ENCODE data around the gene BEX3. TPM values are rescaled to one million over a fixed set of nuclear protein-coding genes. Genes with fewer than 3 reads are reported as not detected.
"Not testable (repeated sequence)": the region's sequence is repeated elsewhere in the genome, so short reads cannot be mapped to it uniquely, and the experiment has no call there.

The BEX3 gene
- total RNA-seq, 4 donors from 2014 or later = 117 to 215 (median 167) TPM

DNA sequence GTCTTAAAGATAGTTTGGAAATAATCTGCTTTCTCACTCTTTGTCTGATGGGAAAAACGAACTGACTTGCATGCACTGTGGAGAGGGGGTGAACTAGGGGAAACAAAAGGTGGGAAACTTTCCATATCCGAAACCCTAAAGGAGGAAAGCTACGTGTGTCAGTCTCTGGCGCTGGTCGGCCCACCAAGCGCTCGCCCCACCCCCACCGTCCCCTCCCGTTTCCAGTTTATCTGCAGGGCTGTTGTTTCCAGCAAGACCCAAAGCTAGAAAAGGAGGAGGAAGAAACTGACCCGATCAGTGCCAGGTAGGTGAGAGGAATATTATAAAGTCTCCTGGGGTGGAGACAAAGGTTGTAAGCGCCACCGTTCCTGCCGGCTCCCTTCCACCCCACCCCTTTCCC lies 19.5 kb upstream of the BEX3 start:
- WGBS, 2 donors (ENCODE audit: low coverage in 1 of 2) = 6 to 44% methylated on average over 3 to 5 of the region's 13 CpGs
- H3K4me1 ChIP-seq = peaks cover 0 to 6% (median 0%) of the 10 kb centered on the region in 3 donors
- no peak for TF ChIP-seq POLR2A (IDR thresholded peaks at IDR 0.05)
- TF ChIP-seq POLR2AphosphoS5 (IDR thresholded peaks at IDR 0.05) = no peak
- TF ChIP-seq, protein P1, sequence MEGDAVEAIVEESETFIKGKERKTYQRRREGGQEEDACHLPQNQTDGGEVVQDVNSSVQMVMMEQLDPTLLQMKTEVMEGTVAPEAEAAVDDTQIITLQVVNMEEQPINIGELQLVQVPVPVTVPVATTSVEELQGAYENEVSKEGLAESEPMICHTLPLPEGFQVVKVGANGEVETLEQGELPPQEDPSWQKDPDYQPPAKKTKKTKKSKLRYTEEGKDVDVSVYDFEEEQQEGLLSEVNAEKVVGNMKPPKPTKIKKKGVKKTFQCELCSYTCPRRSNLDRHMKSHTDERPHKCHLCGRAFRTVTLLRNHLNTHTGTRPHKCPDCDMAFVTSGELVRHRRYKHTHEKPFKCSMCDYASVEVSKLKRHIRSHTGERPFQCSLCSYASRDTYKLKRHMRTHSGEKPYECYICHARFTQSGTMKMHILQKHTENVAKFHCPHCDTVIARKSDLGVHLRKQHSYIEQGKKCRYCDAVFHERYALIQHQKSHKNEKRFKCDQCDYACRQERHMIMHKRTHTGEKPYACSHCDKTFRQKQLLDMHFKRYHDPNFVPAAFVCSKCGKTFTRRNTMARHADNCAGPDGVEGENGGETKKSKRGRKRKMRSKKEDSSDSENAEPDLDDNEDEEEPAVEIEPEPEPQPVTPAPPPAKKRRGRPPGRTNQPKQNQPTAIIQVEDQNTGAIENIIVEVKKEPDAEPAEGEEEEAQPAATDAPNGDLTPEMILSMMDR (IDR thresholded peaks at IDR 0.05) = no peak
- TF ChIP-seq EP300 (IDR thresholded peaks at IDR 0.05) = no peak
- peak overlapping the region; percentile 67 to 100 for H3K4me3 ChIP-seq
- H3K27ac ChIP-seq = peak overlapping the region; percentile 89 to 96 (median 91)
- peak; percentile 54 for ATAC-seq
- H3K36me3 ChIP-seq = no peaks in the 10 kb centered on the region
- H3K9me3 ChIP-seq = no peaks in the 10 kb centered on the region
- no peaks in the 10 kb centered on the region for H3K27me3 ChIP-seq

DNA sequence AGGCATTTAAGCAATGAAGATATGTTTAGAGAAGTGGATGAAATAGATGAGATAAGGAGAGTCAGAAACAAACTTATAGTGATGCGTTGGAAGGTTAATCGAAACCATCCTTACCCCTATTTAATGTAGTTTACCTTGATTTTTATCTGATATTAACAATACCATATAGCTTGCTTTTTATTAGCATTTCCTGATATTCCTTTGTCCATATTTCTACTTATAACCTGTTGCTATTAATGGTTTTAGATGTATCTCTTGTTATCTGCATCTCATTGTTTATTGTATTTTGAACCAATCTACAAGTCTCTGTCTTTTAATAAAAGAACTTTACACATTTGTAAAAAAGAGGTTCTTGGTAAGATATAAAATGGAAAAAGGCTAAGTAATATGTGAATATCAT lies 18.5 kb upstream of the BEX3 start:
- no peaks in the 10 kb centered on the region for H3K27me3 ChIP-seq
- peaks cover 0 to 6% (median 0%) of the 10 kb centered on the region in 3 donors for H3K4me1 ChIP-seq
- H3K36me3 ChIP-seq = no peaks in the 10 kb centered on the region
- H3K4me3 ChIP-seq = peak overlapping the region in 1 of 2 donors; percentile 67
- TF ChIP-seq, protein P1 (IDR thresholded peaks at IDR 0.05) = no peak
- no peak for TF ChIP-seq POLR2AphosphoS5 (IDR thresholded peaks at IDR 0.05)
- no peak for TF ChIP-seq POLR2A (IDR thresholded peaks at IDR 0.05)
- no peak for TF ChIP-seq EP300 (IDR thresholded peaks at IDR 0.05)
- 76 to 100% methylated on average over 2 of the region's 2 CpGs for WGBS, 2 donors (ENCODE audit: low coverage in 1 of 2)
- no peaks in the 10 kb centered on the region for H3K9me3 ChIP-seq
- no peak for ATAC-seq
- H3K27ac ChIP-seq = no peak overlapping the region

DNA sequence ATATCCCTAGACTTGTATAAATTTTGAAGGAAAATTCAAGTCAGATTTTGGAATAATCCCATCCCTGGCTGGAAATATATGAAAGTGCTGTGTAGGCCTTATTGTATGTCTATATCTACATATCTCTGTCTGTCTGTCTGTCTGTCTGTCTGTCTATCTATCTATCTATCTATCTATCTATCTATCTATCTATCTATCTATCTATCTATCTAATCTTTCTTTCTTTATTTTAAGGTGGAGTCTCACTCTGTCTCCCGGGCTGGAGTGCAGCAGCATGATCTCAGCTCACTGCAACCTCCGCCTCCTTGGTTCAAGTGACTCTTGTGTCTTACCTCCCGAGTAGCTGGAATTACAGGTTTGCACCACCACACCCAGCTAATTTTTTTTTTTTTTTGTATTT lies 16.7 kb upstream of the BEX3 start:
- not testable (repeated sequence) for H3K9me3 ChIP-seq, H3K36me3 ChIP-seq, H3K27me3 ChIP-seq, H3K4me3 ChIP-seq, H3K27ac ChIP-seq, H3K4me1 ChIP-seq, ATAC-seq
- WGBS, 2 donors (ENCODE audit: low coverage in 1 of 2) = 83 to 94% methylated on average over 2 to 3 of the region's 3 CpGs

DNA sequence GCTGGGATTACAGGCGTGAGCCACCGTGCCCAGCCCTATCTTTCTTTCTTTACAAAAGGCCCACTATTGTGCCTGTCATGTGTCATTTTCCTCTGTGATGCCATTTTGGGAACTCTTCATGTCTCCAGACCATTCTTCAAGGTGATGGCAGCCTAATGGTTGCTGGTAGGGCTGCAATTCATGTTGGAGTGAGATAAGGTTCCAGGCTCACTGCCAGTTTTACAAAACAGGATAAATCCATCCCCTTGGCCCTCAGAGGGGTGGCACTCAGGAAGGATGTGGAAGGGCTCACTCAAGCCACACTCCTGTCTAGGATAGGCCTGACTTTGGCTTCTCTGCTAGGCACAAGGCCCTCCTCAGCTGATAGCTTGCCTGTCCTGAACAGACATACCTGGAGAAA lies 16.2 kb upstream of the BEX3 start:
- no peaks in the 10 kb centered on the region for H3K9me3 ChIP-seq
- ATAC-seq = no peak
- peaks cover 0 to 6% (median 0%) of the 10 kb centered on the region in 3 donors for H3K4me1 ChIP-seq
- no CpG with 5 or more reads among the region's 2 CpGs for WGBS, 2 donors (ENCODE audit: low coverage in 1 of 2)
- no peaks in the 10 kb centered on the region for H3K36me3 ChIP-seq
- H3K27me3 ChIP-seq = no peaks in the 10 kb centered on the region
- no peak overlapping the region for H3K27ac ChIP-seq
- TF ChIP-seq EP300 (IDR thresholded peaks at IDR 0.05) (no peak), POLR2A (IDR thresholded peaks at IDR 0.05) (no peak)
- TF ChIP-seq, protein P1 (IDR thresholded peaks at IDR 0.05) = no peak
- H3K4me3 ChIP-seq = no peak overlapping the region

DNA sequence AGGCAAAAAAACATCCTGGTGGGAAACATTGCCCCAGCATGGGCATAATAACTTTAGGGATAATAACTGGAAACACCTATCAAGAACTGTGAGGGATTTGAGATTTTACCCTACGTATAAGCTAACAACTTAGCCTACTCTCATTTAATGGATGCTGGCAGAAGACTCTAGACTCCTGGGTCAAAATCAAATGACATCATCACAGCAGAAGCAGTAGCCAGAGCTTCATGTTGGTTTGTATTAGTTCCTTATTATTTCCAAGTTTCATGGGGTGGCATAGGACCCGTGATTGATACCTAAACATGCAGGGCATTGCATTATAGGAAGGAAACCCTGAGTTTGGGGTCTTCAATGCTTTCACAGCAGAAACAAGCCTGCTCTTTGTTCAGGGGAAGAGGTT lies 15.4 kb upstream of the BEX3 start:
- Histone ChIP-seq H3K9me3 (no peaks in the 10 kb centered on the region), H3K36me3 (no peaks in the 10 kb centered on the region), H3K27me3 (no peaks in the 10 kb centered on the region), H3K27ac (no peak overlapping the region), H3K4me1 (peaks cover 0 to 6% (median 0%) of the 10 kb centered on the region in 3 donors), H3K4me3 (no peak overlapping the region)
- 20 to 68% methylated on average over 1 to 2 of the region's 2 CpGs for WGBS, 2 donors (ENCODE audit: low coverage in 1 of 2)
- ATAC-seq = no peak
- TF ChIP-seq POLR2A (IDR thresholded peaks at IDR 0.05) (no peak), POLR2AphosphoS5 (IDR thresholded peaks at IDR 0.05) (no peak), EP300 (IDR thresholded peaks at IDR 0.05) (no peak)
- TF ChIP-seq, protein P1 (IDR thresholded peaks at IDR 0.05) = no peak

Data from gastroesophageal sphincter (tissue), 4 donors.